Measurements from ENCODE around the gene PRKG1. TPM values are rescaled to one million over a fixed set of nuclear protein-coding genes. Genes with fewer than 3 reads are reported as not detected.

PRKG1 gene
- total and polyA plus RNA-seq, 2 experiments from 2014 or later, result 18.2 to 21.1 TPM

DNA sequence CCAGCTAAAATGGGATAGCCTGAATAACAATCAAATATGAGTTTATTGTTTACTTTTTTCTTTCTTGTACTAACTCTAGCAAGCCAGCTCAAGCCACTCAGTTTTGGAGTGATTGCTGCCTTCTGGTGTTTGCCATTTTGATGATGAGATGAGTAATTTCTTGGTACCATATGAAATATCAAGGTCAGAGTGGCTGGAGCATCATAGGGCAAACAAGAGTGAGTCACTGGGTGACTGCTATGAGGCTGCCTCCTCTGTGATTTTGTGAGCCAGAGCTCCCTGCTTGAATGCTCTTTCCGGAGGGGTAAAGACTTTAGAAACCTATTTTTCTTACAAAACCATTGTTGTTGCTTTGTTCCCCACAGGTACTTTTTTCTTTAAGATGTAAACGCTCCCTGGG lies 295.6 kb downstream of the PRKG1 start (continued):
- TF ChIP-seq, protein P1, sequence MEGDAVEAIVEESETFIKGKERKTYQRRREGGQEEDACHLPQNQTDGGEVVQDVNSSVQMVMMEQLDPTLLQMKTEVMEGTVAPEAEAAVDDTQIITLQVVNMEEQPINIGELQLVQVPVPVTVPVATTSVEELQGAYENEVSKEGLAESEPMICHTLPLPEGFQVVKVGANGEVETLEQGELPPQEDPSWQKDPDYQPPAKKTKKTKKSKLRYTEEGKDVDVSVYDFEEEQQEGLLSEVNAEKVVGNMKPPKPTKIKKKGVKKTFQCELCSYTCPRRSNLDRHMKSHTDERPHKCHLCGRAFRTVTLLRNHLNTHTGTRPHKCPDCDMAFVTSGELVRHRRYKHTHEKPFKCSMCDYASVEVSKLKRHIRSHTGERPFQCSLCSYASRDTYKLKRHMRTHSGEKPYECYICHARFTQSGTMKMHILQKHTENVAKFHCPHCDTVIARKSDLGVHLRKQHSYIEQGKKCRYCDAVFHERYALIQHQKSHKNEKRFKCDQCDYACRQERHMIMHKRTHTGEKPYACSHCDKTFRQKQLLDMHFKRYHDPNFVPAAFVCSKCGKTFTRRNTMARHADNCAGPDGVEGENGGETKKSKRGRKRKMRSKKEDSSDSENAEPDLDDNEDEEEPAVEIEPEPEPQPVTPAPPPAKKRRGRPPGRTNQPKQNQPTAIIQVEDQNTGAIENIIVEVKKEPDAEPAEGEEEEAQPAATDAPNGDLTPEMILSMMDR (conservative IDR thresholded peaks at IDR 0.05; ENCODE audit: low read depth in 2 of 2), result no peak
- TF ChIP-seq ZNF114 (CRISPR knock-in tag; IDR thresholded peaks at IDR 0.05) (no peak), ZNF331 (CRISPR knock-in tag; IDR thresholded peaks at IDR 0.05; ENCODE audit: low read depth) (no peak), POLR2AphosphoS5 (IDR thresholded peaks at IDR 0.05; ENCODE audit: low read depth) (no peak), JUNB (IDR thresholded peaks at IDR 0.05; ENCODE audit: unreplicated experiment) (no peak), CREB1 (CRISPR knock-in tag; IDR thresholded peaks at IDR 0.05; ENCODE audit: low read depth) (no peak)

DNA sequence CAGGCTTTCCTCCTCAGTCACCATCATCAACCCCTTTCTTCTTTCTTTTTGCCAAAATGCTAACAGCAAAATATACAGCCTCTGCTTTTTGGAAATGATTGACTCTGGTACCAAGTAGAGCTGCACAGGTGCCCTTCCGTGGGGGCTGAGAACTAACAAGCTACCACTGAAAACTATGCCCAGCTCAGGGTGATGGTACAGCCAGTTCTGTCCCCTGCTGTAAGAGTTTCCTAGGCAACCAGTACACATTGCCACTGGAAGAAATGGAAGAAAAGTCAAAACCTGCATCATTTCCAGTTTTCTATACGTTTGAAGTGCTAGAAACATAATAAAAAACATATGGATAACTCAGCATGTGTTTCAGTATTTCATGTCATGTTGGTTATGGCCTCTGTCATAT lies 297.5 kb downstream of the PRKG1 start:
- Histone ChIP-seq H3K9me2 (ENCODE audit: insufficient read depth) (no peaks in the 10 kb centered on the region), H3K4me2 (no peak overlapping the region), H3K27me3 (ENCODE audit: insufficient read depth) (no peaks in the 10 kb centered on the region), H3K4me3 (no peak overlapping the region), H4K20me1 (replicated peaks; ENCODE audit: insufficient read depth) (no peaks in the 10 kb centered on the region), H3F3A (replicated peaks; ENCODE audit: low read depth) (no peaks in the 10 kb centered on the region), H2AFZ (no peak overlapping the region), H3K36me3 (ENCODE audit: insufficient read depth) (no peaks in the 10 kb centered on the region), H3K27ac (ENCODE audit: low read depth) (no peak overlapping the region), H3K79me2 (replicated peaks; ENCODE audit: insufficient read depth) (no peaks in the 10 kb centered on the region), H3K4me1 (ENCODE audit: insufficient read depth) (peaks cover 32% of the 10 kb centered on the region)
- no peak overlapping the region for H3K27ac Mint-ChIP-seq
- ATAC-seq (peak; percentile 21; the same call in 1 of the 3 replicates), DNase-seq (ENCODE audit: low spot score) (peak; percentile 11)
- no peaks in the 10 kb centered on the region for H3K9me3 Mint-ChIP-seq
- H3K36me3 Mint-ChIP-seq (ENCODE audit: low read depth), result no peaks in the 10 kb centered on the region
- TF ChIP-seq ZNF331 (CRISPR knock-in tag; IDR thresholded peaks at IDR 0.05; ENCODE audit: low read depth), result no peak
- peaks cover 46% of the 10 kb centered on the region for H3K4me1 Mint-ChIP-seq
- no peak overlapping the region for H3K4me3 Mint-ChIP-seq
- peaks cover 11% of the 10 kb centered on the region for H3K27me3 Mint-ChIP-seq (ENCODE audit: insufficient read depth, low read depth, poor library complexity)

- no peak for ATAC-seq
- H3K4me2 ChIP-seq, result no peak overlapping the region
- peaks cover 21% of the 10 kb centered on the region for H3K4me1 Mint-ChIP-seq
- TF ChIP-seq CREB1 (CRISPR knock-in tag; IDR thresholded peaks at IDR 0.05; ENCODE audit: low read depth) (no peak), JUNB (IDR thresholded peaks at IDR 0.05; ENCODE audit: unreplicated experiment) (no peak), ZNF114 (CRISPR knock-in tag; IDR thresholded peaks at IDR 0.05) (no peak), POLR2AphosphoS5 (IDR thresholded peaks at IDR 0.05; ENCODE audit: low read depth) (no peak), ZNF331 (CRISPR knock-in tag; IDR thresholded peaks at IDR 0.05; ENCODE audit: low read depth) (no peak), NANOG (IDR thresholded peaks at IDR 0.05; ENCODE audit: borderline replicate concordance) (no peak), STAT1 (IDR thresholded peaks at IDR 0.05; ENCODE audit: unreplicated experiment) (no peak), REST (IDR thresholded peaks at IDR 0.05; ENCODE audit: unreplicated experiment) (no peak)
Observed at GRCh38 chr10:51375790-51376189, 301.5 kb downstream of the PRKG1 start.

More at GRCh38 chr10:51375790-51376189, 301.5 kb downstream of the PRKG1 start:
- no peak for DNase-seq (ENCODE audit: low spot score)
- Histone ChIP-seq H3K9me2 (ENCODE audit: insufficient read depth) (no peaks in the 10 kb centered on the region), H3K4me3 (no peak overlapping the region), H3F3A (replicated peaks; ENCODE audit: low read depth) (no peaks in the 10 kb centered on the region), H3K36me3 (ENCODE audit: insufficient read depth) (no peaks in the 10 kb centered on the region), H3K27ac (ENCODE audit: low read depth) (no peak overlapping the region), H2AFZ (no peak overlapping the region), H3K27me3 (ENCODE audit: insufficient read depth) (no peaks in the 10 kb centered on the region), H3K79me2 (replicated peaks; ENCODE audit: insufficient read depth) (no peaks in the 10 kb centered on the region), H4K20me1 (replicated peaks; ENCODE audit: insufficient read depth) (no peaks in the 10 kb centered on the region), H3K4me1 (ENCODE audit: insufficient read depth) (peaks cover 10% of the 10 kb centered on the region)
- H3K4me3 Mint-ChIP-seq, result no peak overlapping the region
- no peak overlapping the region for H3K27ac Mint-ChIP-seq
- no peaks in the 10 kb centered on the region for H3K9me3 Mint-ChIP-seq
- no peaks in the 10 kb centered on the region for H3K36me3 Mint-ChIP-seq (ENCODE audit: low read depth)
- H3K27me3 Mint-ChIP-seq (ENCODE audit: insufficient read depth, low read depth, poor library complexity), result peaks cover 9% of the 10 kb centered on the region

All from GM23338 (cell line).